Activated CD4-positive, alpha-beta T cell treated with anti-CD3 and anti-CD28 coated beads for 36 hours (primary cell): ENCODE data around the gene IDE. TPM values are rescaled to one million over a fixed set of nuclear protein-coding genes. Genes with fewer than 3 reads are reported as not detected.
"Not testable (repeated sequence)": the region's sequence is repeated elsewhere in the genome, so short reads cannot be mapped to it uniquely, and the experiment has no call there.

Source experiments
- ATAC-seq: fragments of 200-7000 bp; cut with Tn5 transposase; one replicate; pipeline ENCODE4 v1.10.0; 2021; ENCODE audit warnings: mild to moderate bottlenecking, moderate library complexity
- CTCF ChIA-PET: fragments of 350-600 bp; sonication (Branson Sonifier 250); formaldehyde crosslinking; loops from one replicate; lab custom pipeline; 2021; ENCODE audit warnings: antibody characterized with exemption; lab: Charles Lee
- POLR2A ChIA-PET: fragments of 350-600 bp; sonication (Branson Sonifier 250); formaldehyde crosslinking; loops from one replicate; lab custom pipeline; 2021; ENCODE audit warnings: antibody characterized with exemption, inconsistent platforms; lab: Charles Lee
- DNase-seq: peaks from one replicate; pipeline ENCODE4 v3.0.0-alpha.2; 2020
- H3K27ac Mint-ChIP-seq: one replicate; pipeline ENCODE4 v1.8.0; 2021; ENCODE audit warnings: mixed read lengths
- H3K27me3 Mint-ChIP-seq: one replicate; pipeline ENCODE4 v1.8.0; 2021; ENCODE audit warnings: mixed read lengths
- H3K36me3 Mint-ChIP-seq: one replicate; pipeline ENCODE4 v1.8.0; 2021; ENCODE audit warnings: low read depth, mixed read lengths
- H3K4me1 Mint-ChIP-seq: one replicate; pipeline ENCODE4 v1.8.0; 2021; ENCODE audit warnings: mixed read lengths
- H3K4me3 Mint-ChIP-seq: one replicate; pipeline ENCODE4 v1.8.0; 2021; ENCODE audit warnings: mild to moderate bottlenecking, moderate library complexity, mixed read lengths
- H3K9me3 Mint-ChIP-seq: one replicate; pipeline ENCODE4 v1.8.0; 2021; ENCODE audit warnings: low read depth, mixed read lengths
- intact Hi-C, 2 experiments: fragments of 100-400 bp; cut with DNase I in 1 of 2; cut with micrococcal nuclease in 1 of 2; formaldehyde crosslinking; loops; one replicate each; pipeline versions ENCODE4 v1.14.2 to v1.15.1; 2022 to 2024; cut with DNase I, micrococcal nuclease
- total RNA-seq, 2 experiments: library from RNA; stranded (reverse); gene quantifications; one replicate each; pipeline ENCODE4 v1.2.3, GENCODE V29; 2021

IDE gene
- total RNA-seq, 2 experiments from 2014 or later, result 30.8 to 35.5 TPM

GRCh38 chr10:92452313-92452712, 121.6 kb downstream of the IDE start:
- Mint-ChIP-seq H3K4me3 (no peak overlapping the region), H3K27me3 (no peaks in the 10 kb centered on the region), H3K27ac (no peak overlapping the region), H3K4me1 (no peaks in the 10 kb centered on the region), H3K36me3 (peaks cover 19% of the 10 kb centered on the region), H3K9me3 (no peaks in the 10 kb centered on the region)
- intact Hi-C loops, result no loop called here
- ChIA-PET POLR2A (no interaction called here), CTCF (no interaction called here)
- ATAC-seq (no peak), DNase-seq (no peak)

DNA sequence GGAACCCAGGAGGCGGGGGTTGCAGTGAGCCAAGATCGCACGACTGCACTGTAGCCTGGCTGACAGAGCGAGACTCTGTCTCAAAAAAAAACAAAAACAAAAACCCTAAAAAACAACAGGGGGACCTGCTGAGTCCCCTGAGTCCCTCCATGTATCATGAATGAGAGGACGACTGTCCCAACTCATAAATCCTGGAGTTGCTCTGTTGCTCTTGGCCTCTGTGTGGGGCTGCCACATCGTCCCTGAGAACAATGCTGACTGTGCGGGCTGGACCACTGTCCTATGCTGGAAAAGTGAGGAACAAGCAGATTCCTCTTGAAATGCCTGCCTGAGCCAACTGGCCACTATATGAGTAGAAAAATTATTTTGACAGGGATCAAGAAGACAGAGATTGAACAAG, 122.5 kb downstream of the IDE start:
- no peak overlapping the region for H3K27ac Mint-ChIP-seq
- H3K4me3 Mint-ChIP-seq, result no peak overlapping the region
- no peaks in the 10 kb centered on the region for H3K4me1 Mint-ChIP-seq
- POLR2A ChIA-PET, result no interaction called here
- CTCF ChIA-PET, result no interaction called here
- no peak for ATAC-seq
- DNase-seq, result no peak
- intact Hi-C loops, result no loop called here
- peaks cover 19% of the 10 kb centered on the region for H3K36me3 Mint-ChIP-seq
- no peaks in the 10 kb centered on the region for H3K27me3 Mint-ChIP-seq
- H3K9me3 Mint-ChIP-seq, result no peaks in the 10 kb centered on the region

DNA sequence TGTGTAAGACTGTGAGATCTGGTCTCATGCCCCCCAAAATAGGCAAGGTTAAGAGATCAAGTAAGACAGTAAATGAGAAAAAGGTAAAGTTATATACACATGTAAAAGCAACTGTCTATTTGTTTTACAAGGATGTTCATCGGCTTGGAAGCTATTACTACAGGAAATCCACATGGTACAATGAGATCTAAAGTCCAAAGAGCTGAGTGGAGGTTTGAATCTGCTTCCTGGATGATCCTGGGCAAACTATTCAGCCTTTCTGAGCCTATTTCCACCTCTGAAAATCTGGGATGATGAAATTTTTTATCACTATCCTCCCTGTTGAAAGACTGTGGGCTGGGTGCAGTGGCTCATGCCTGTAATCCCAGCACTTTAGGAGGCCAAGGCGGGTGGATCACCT, 123.0 kb downstream of the IDE start:
- POLR2A ChIA-PET, result no interaction called here
- ATAC-seq, result no peak
- H3K27ac Mint-ChIP-seq, result no peak overlapping the region

GRCh38 chr10:92440578-92440977, 133.3 kb downstream of the IDE start:
- ATAC-seq (no peak), DNase-seq (no peak)
- intact Hi-C loops, result no loop called here
- Mint-ChIP-seq H3K9me3 (no peaks in the 10 kb centered on the region), H3K4me3 (no peak overlapping the region), H3K4me1 (no peaks in the 10 kb centered on the region), H3K27me3 (no peaks in the 10 kb centered on the region), H3K27ac (no peak overlapping the region), H3K36me3 (no peaks in the 10 kb centered on the region)
- ChIA-PET CTCF (no interaction called here), POLR2A (no interaction called here)

More for the DNA sequence above, 123.0 kb downstream of the IDE start:
- no peak for DNase-seq
- Mint-ChIP-seq H3K4me1 (no peaks in the 10 kb centered on the region), H3K4me3 (no peak overlapping the region), H3K9me3 (no peaks in the 10 kb centered on the region), H3K36me3 (peaks cover 19% of the 10 kb centered on the region), H3K27me3 (no peaks in the 10 kb centered on the region)
- CTCF ChIA-PET, result interaction anchor here (0.6 kb wide), 1 partner anchor 31 kb away, joined by 3 read pairs; no protein-coding TSS in a partner anchor
- intact Hi-C loops, result no loop called here

DNA sequence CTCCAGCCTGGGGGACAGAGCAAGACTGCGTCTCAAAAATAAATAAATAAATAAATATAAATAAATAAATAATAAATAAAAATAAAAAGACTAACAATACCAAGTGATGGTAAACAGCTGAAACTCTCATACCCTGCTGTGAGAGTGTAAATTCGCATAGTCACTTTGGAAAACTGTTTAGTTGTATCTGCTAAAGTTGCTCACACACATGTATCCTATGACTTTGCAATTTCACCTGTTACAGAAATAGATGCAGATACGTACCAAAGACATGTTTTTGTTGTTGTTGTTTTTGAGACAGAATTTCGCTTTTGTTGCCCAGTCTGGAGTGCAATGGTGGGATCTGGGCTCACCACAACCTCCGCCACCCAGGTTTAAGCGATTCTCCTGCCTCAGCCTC, 135.7 kb downstream of the IDE start:
- ChIA-PET CTCF (interaction anchor here (1.1 kb wide), 1 partner anchor 350 kb away, joined by 3 read pairs; no protein-coding TSS in a partner anchor), POLR2A (no interaction called here)
- no peak for DNase-seq
- Mint-ChIP-seq H3K36me3 (no peaks in the 10 kb centered on the region), H3K27me3 (no peaks in the 10 kb centered on the region), H3K4me3 (no peak overlapping the region), H3K9me3 (no peaks in the 10 kb centered on the region), H3K4me1 (no peaks in the 10 kb centered on the region), H3K27ac (no peak overlapping the region)
- intact Hi-C loops, result loop anchor here (5.0 to 10.0 kb wide), 2 partner anchors 681 to 683 kb away; no protein-coding TSS in a partner anchor
- no peak for ATAC-seq

DNA sequence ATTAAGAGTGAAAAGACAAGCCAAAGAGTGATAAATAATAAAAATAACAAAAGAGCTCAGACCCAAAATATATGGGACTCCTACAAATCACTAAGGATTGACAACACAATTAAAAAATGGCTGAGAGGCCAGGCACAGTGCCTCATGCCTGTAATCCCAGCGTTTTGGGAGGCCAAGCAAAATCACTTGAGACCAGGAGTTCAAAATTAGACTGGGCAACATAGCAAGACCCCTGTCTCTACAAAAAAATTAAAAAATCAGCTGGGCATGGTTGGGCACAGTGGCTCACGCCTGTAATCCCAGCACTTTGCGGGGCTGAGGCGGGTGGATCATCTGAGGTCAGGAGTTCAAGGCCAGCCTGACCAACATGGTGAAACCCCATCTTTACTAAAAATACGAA, 137.3 kb downstream of the IDE start:
- no peaks in the 10 kb centered on the region for H3K36me3 Mint-ChIP-seq
- no peaks in the 10 kb centered on the region for H3K9me3 Mint-ChIP-seq
- no peak overlapping the region for H3K4me3 Mint-ChIP-seq
- DNase-seq (no peak), ATAC-seq (no peak)
- H3K27ac Mint-ChIP-seq, result no peak overlapping the region
- intact Hi-C loops, result loop anchor here (5.0 to 10.0 kb wide), 2 partner anchors 679 to 682 kb away; no protein-coding TSS in a partner anchor
- POLR2A ChIA-PET, result no interaction called here
- CTCF ChIA-PET, result interaction anchor here (0.7 to 2.6 kb wide), 2 partner anchors 344 to 349 kb away, joined by 3 to 14 read pairs; no protein-coding TSS in a partner anchor
- H3K4me1 Mint-ChIP-seq, result no peaks in the 10 kb centered on the region
- H3K27me3 Mint-ChIP-seq, result no peaks in the 10 kb centered on the region

DNA sequence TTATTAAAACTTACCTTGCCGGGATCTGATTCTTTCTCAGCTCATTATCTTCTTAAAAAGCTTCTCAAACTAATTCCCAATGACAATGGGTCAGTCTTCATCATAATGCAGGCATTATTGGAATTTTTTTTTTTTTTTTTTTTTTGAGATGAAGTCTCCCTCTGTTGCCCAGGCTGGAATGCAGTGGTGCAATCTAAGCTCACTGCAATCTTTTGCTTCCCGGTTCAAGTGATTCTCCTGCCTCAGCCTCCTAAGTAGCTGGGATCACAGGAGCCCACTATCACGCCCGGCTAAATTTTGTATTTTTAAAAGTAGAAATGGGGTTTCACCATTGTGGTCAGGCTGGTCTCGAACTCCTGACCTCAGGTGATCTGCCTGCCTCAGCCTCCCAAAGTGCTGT, 137.8 kb downstream of the IDE start:
- H3K27ac Mint-ChIP-seq, H3K4me3 Mint-ChIP-seq, ATAC-seq, H3K9me3 Mint-ChIP-seq, DNase-seq, H3K36me3 Mint-ChIP-seq, H3K4me1 Mint-ChIP-seq, H3K27me3 Mint-ChIP-seq: not testable (repeated sequence)
- intact Hi-C loops, result loop anchor here (5.0 to 10.0 kb wide), 2 partner anchors 679 to 681 kb away; no protein-coding TSS in a partner anchor
- ChIA-PET POLR2A (interaction anchor here (0.7 kb wide), 1 partner anchor 182 kb away, joined by 4 read pairs; no protein-coding TSS in a partner anchor), CTCF (interaction anchor here (0.7 to 2.6 kb wide), 2 partner anchors 344 to 349 kb away, joined by 3 to 14 read pairs; no protein-coding TSS in a partner anchor)

DNA sequence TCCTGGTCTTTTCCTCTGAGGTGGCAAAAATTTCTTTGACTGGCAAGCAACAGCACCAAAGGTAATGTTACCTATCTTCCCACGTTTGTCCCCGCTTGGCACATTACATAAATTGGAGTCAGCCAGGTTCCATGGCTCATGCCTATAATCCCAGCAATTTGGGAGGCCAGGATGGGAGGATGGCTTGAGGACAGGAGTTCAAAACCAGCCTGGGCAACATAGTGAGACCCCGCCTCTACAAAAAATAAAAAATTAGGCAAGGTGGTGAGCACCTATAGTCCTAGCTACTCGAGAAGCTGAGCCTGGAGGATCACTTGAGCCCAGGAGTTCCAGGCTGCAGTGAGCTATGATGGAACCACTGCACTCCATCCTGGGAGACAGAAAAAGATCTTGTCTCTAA, 139.5 kb downstream of the IDE start:
- H3K9me3 Mint-ChIP-seq, result no peaks in the 10 kb centered on the region
- no peaks in the 10 kb centered on the region for H3K27me3 Mint-ChIP-seq
- no peak for DNase-seq
- no peaks in the 10 kb centered on the region for H3K4me1 Mint-ChIP-seq
- no peak for ATAC-seq
- ChIA-PET POLR2A (no interaction called here), CTCF (interaction anchor here (0.7 to 2.6 kb wide), 4 partner anchors 11 to 347 kb away, joined by 3 to 14 read pairs (median 3); no protein-coding TSS in a partner anchor)
- H3K36me3 Mint-ChIP-seq, result no peaks in the 10 kb centered on the region
- intact Hi-C loops, result loop anchor here in 1 of 2 experiments (10.0 kb wide), 1 partner anchor 680 kb away; no protein-coding TSS in a partner anchor
- no peak overlapping the region for H3K4me3 Mint-ChIP-seq
- H3K27ac Mint-ChIP-seq, result no peak overlapping the region

GRCh38 chr10:92432596-92432995, 141.3 kb downstream of the IDE start:
- no peak overlapping the region for H3K27ac Mint-ChIP-seq
- ATAC-seq (no peak), DNase-seq (no peak)
- no peaks in the 10 kb centered on the region for H3K27me3 Mint-ChIP-seq
- POLR2A ChIA-PET, result no interaction called here
- H3K4me3 Mint-ChIP-seq, result no peak overlapping the region
- no peaks in the 10 kb centered on the region for H3K4me1 Mint-ChIP-seq
- no peaks in the 10 kb centered on the region for H3K9me3 Mint-ChIP-seq
- H3K36me3 Mint-ChIP-seq, result no peaks in the 10 kb centered on the region
- CTCF ChIA-PET, result interaction anchor here (1.1 kb wide), 1 partner anchor 440 kb away, joined by 5 read pairs; no protein-coding TSS in a partner anchor
- intact Hi-C loops, result loop anchor here in 1 of 2 experiments (10.0 kb wide), 1 partner anchor 678 kb away; no protein-coding TSS in a partner anchor

GRCh38 chr10:92430103-92430502, 143.8 kb downstream of the IDE start:
- ChIA-PET CTCF (no interaction called here), POLR2A (interaction anchor here (0.7 kb wide), 1 partner anchor 1048 kb away, joined by 3 read pairs; no protein-coding TSS in a partner anchor)
- intact Hi-C loops, result loop anchor here in 1 of 2 experiments (10.0 kb wide), 1 partner anchor 675 kb away; no protein-coding TSS in a partner anchor
- DNase-seq (no peak), ATAC-seq (no peak)
- no peak overlapping the region for H3K4me3 Mint-ChIP-seq
- H3K27ac Mint-ChIP-seq, result no peak overlapping the region
- no peaks in the 10 kb centered on the region for H3K36me3 Mint-ChIP-seq
- no peaks in the 10 kb centered on the region for H3K27me3 Mint-ChIP-seq
- no peaks in the 10 kb centered on the region for H3K9me3 Mint-ChIP-seq
- H3K4me1 Mint-ChIP-seq, result no peaks in the 10 kb centered on the region

DNA sequence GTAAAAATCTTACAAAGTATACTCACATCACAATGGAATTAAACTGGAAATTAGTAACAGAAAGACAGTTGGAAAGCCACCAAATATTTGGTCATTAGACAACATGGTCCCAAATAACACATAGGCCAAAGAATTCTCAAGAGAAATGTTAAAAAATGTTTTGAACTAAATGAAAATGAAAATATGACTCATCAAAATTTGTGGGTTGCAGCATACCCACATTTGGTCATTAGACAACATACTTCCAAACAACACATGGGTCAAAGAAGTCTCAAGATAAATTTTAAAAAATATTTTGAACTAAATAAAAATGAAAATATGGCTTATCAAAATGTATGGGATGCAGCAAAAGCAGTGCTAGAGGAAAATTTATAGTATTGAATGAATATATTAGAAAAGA, 152.3 kb downstream of the IDE start:
- DNase-seq (no peak), ATAC-seq (no peak)
- Mint-ChIP-seq H3K27me3 (peaks cover 36% of the 10 kb centered on the region), H3K9me3 (peaks cover 2% of the 10 kb centered on the region), H3K27ac (no peak overlapping the region), H3K36me3 (no peaks in the 10 kb centered on the region), H3K4me1 (peaks cover 3% of the 10 kb centered on the region), H3K4me3 (no peak overlapping the region)
- CTCF ChIA-PET, result interaction anchor here (0.7 kb wide), 1 partner anchor 476 kb away, joined by 3 read pairs; no protein-coding TSS in a partner anchor
- intact Hi-C loops, result no loop called here
- POLR2A ChIA-PET, result no interaction called here
